ENCODE data around the gene PQBP1.

- TF ChIP-seq SUZ12 (IDR thresholded peaks at IDR 0.05; ENCODE audit: extremely low read depth, insufficient read depth, insufficient read length) (no peak), ZNF274 (IDR thresholded peaks at IDR 0.05; ENCODE audit: low read depth, low read length) (no peak)
Observed at GRCh38 chrX:48909703-48910294, 12.1 kb downstream of the PQBP1 start.
